HepG2 (cell line): ENCODE results near the gene NUDT6. TPM values are rescaled to one million over a fixed set of nuclear protein-coding genes. Genes with fewer than 3 reads are reported as not detected.

Experiments used
- ATAD3A ChIP-seq: sonication (generic); formaldehyde crosslinking; IDR thresholded peaks from 2 replicates; pipeline ENCODE4 v1.4.0; 2020; ENCODE audit warnings: missing genetic modification reagents
- CENPX ChIP-seq: sonication (generic); formaldehyde crosslinking; IDR thresholded peaks from 2 replicates; pipeline ENCODE4 v1.9.0; 2021; ENCODE audit warnings: mild to moderate bottlenecking, missing genetic modification reagents, moderate library complexity
- GTF2F1 ChIP-seq: fragments of 150-350 bp; IDR thresholded peaks from 2 replicates; pipeline ENCODE4 v1.6.1; 2014; ENCODE audit warnings: low read length
- GTF3A ChIP-seq: sonication (generic); formaldehyde crosslinking; conservative IDR thresholded peaks from 2 replicates; pipeline ENCODE4 v1.4.0; 2020; ENCODE audit warnings: mild to moderate bottlenecking, missing genetic modification reagents
- ISX ChIP-seq: sonication (generic); formaldehyde crosslinking; conservative IDR thresholded peaks from 2 replicates; pipeline ENCODE4 v1.5.0; 2020; ENCODE audit warnings: missing genetic modification reagents
- PAF1 ChIP-seq: IDR thresholded peaks from 2 replicates; pipeline ENCODE4 v1.6.1; 2016; ENCODE audit warnings: missing genetic modification reagents, missing compliant biosample characterization
- POLR2A ChIP-seq, 2 experiments: IDR thresholded peaks; 2 replicates each; pipeline ENCODE4 v1.6.1; 2011; ENCODE audit warnings: low read depth in 2 of 2, low read length in 2 of 2, mild to moderate bottlenecking in 1 of 2, moderate library complexity in 1 of 2; ENCODE audit not compliant: insufficient read depth in 1 of 2
- PTBP1 ChIP-seq: fragments of 200-400 bp; formaldehyde crosslinking; IDR thresholded peaks from 2 replicates; pipeline ENCODE4 v1.6.1; 2018; ENCODE audit warnings: low read length, low read depth; ENCODE audit not compliant: poor library complexity, severe bottlenecking
- REPIN1 ChIP-seq: sonication (generic); formaldehyde crosslinking; IDR thresholded peaks from 2 replicates; pipeline ENCODE4 v1.8.0; 2022; ENCODE audit warnings: missing genetic modification reagents, low read depth, mild to moderate bottlenecking, borderline replicate concordance
- ZFP36 ChIP-seq: fragments of 150-350 bp; IDR thresholded peaks from 2 replicates; pipeline ENCODE4 v1.6.1; 2018; ENCODE audit warnings: borderline replicate concordance, low read length, low read depth; ENCODE audit not compliant: partially characterized antibody
- ZFP36L2 ChIP-seq: sonication (generic); formaldehyde crosslinking; IDR thresholded peaks from 2 replicates; pipeline ENCODE4 v1.4.0; 2020; ENCODE audit warnings: missing genetic modification reagents
- ZIK1 ChIP-seq: sonication (generic); formaldehyde crosslinking; IDR thresholded peaks from 2 replicates; pipeline ENCODE4 v1.5.0; 2020; ENCODE audit warnings: mild to moderate bottlenecking, low read depth, missing genetic modification reagents, borderline replicate concordance
- ZNF530 ChIP-seq: sonication (generic); formaldehyde crosslinking; IDR thresholded peaks from 2 replicates; pipeline ENCODE4 v1.5.0; 2020; ENCODE audit warnings: low read depth, mild to moderate bottlenecking, missing genetic modification reagents
- polyA plus RNA-seq, 8 experiments: library from polyadenylated mRNA; depleted of rRNA in 3 of 8; stranded (reverse) in 7 of 8; unstranded in 1 of 8; fragments of >200 nt; fragmentation: Illumina TruSeq in 4 of 8; extraction: Trizol in 4 of 8; gene quantifications; 2 replicates each; pipeline versions ENCODE4 v1.2.1 to v1.2.3, GENCODE V29; 2011 to 2016; ENCODE audit warnings: low read depth in 4 of 8, missing spikeins in 1 of 8, mixed read lengths in 1 of 8; ENCODE audit not compliant: insufficient read depth in 1 of 8
- total RNA-seq, 5 experiments: library from RNA; depleted of rRNA; stranded (reverse); fragments of >200 nt; fragmentation: Illumina TruSeq; extraction: Trizol; gene quantifications; 2 replicates each; pipeline ENCODE4 v1.2.3, GENCODE V29; 2016; ENCODE audit warnings: low read depth in 1 of 5
- TF ChIP-seq, protein P1 (sequence below): sonication (generic); formaldehyde crosslinking; IDR thresholded peaks from 2 replicates; pipeline ENCODE4 v1.8.1; 2022; ENCODE audit warnings: mild to moderate bottlenecking, missing genetic modification reagents
- TF ChIP-seq, protein P2 (sequence below): sonication (generic); formaldehyde crosslinking; conservative IDR thresholded peaks from 2 replicates; pipeline ENCODE4 v1.8.1; 2023; ENCODE audit warnings: missing genetic modification reagents
- TF ChIP-seq, protein P3 (sequence below): sonication (generic); formaldehyde crosslinking; IDR thresholded peaks from 2 replicates; pipeline ENCODE4 v1.4.0; 2020; ENCODE audit warnings: missing genetic modification reagents, mild to moderate bottlenecking, borderline replicate concordance
- TF ChIP-seq, protein P4 (sequence below): sonication (generic); formaldehyde crosslinking; IDR thresholded peaks from 2 replicates; pipeline ENCODE4 v1.4.0; 2020; ENCODE audit warnings: missing genetic modification reagents
- TF ChIP-seq, protein P5 (sequence below): sonication (generic); formaldehyde crosslinking; IDR thresholded peaks from 2 replicates; pipeline ENCODE4 v1.8.0; 2022; ENCODE audit warnings: missing genetic modification reagents, mild to moderate bottlenecking, borderline replicate concordance
- TF ChIP-seq, protein P6 (sequence below): sonication (generic); formaldehyde crosslinking; IDR thresholded peaks from 2 replicates; pipeline ENCODE4 v1.5.0; 2020; ENCODE audit warnings: missing genetic modification reagents

Gene NUDT6
- total and polyA plus RNA-seq, 2 of the 13 experiments (the other 11 are each of a cell fraction or from before 2014, with no cell fraction given): 4.8 to 8.3 TPM

DNA sequence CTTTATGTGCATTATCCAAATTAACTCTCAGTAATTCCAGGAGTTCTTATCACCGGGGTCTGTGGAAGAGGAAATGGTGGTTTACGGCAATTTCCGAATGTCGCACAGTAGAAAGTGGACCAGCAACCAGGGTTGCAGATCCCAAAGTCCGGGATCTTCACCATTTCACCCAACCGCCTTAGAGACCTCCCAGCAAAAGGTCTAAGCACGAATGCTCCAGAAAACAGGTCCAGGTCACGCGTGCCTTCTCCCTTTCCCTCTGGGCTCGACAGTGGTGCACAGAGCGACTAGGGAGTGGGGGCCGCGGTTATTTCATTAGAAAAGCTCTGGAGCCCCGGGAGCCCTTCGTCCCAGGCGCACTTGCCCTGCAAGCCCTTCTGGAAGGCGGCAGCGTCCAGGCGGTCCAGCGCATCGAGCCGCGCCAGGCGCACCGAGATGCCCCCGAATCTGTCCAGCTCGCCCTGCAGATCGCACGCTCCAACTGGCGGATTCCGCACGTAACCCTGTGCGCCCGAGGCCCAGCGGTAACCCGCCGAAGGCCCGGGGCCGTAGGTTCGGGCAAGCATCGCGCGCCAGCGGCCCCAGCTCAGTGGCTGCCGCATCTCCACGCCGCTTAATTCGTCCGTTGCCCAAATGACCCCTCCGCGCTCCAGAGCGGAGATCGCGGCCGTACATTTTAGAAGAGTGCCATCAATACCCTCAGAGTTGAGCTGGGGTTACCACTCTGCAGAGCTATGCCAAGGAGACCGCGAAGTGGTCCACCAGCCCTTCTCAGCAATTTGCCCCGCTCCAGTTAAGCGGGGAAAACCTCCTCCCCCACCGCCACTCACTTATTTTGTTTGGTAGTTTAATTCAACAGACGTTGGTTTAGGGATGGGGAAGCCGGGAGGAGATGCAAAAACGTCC, at the start of gene NUDT6 (continued):
- TF ChIP-seq, protein P1, sequence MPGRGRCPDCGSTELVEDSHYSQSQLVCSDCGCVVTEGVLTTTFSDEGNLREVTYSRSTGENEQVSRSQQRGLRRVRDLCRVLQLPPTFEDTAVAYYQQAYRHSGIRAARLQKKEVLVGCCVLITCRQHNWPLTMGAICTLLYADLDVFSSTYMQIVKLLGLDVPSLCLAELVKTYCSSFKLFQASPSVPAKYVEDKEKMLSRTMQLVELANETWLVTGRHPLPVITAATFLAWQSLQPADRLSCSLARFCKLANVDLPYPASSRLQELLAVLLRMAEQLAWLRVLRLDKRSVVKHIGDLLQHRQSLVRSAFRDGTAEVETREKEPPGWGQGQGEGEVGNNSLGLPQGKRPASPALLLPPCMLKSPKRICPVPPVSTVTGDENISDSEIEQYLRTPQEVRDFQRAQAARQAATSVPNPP (CRISPR knock-in tag): 0 out of 2 replicates have a peak, but pooled peaks have one; percentile 21
- TF ChIP-seq REPIN1 (CRISPR knock-in tag) (peak; percentile 32; the same call in 1 of the 2 replicates), ISX (CRISPR knock-in tag) (no peak), GTF3A (no peak; the same call in 1 of the 2 replicates), ZNF530 (CRISPR knock-in tag) (0 out of 2 replicates have a peak, but pooled peaks have one; percentile 22), ATAD3A (CRISPR knock-in tag) (no peak), CENPX (no peak), ZFP36 (no peak), PAF1 (no peak), ZFP36L2 (CRISPR knock-in tag) (no peak), ZIK1 (CRISPR knock-in tag) (no peak), GTF2F1 (no peak), PTBP1 (no peak), POLR2A (IDR thresholded peaks at IDR 0.05; ENCODE audit: insufficient read depth in 1 of 2, low read depth in 2 of 2, low read length in 2 of 2) (peak; percentile 77 to 83)
- TF ChIP-seq, protein P2, sequence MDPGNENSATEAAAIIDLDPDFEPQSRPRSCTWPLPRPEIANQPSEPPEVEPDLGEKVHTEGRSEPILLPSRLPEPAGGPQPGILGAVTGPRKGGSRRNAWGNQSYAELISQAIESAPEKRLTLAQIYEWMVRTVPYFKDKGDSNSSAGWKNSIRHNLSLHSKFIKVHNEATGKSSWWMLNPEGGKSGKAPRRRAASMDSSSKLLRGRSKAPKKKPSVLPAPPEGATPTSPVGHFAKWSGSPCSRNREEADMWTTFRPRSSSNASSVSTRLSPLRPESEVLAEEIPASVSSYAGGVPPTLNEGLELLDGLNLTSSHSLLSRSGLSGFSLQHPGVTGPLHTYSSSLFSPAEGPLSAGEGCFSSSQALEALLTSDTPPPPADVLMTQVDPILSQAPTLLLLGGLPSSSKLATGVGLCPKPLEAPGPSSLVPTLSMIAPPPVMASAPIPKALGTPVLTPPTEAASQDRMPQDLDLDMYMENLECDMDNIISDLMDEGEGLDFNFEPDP: no peak
- TF ChIP-seq, protein P3, sequence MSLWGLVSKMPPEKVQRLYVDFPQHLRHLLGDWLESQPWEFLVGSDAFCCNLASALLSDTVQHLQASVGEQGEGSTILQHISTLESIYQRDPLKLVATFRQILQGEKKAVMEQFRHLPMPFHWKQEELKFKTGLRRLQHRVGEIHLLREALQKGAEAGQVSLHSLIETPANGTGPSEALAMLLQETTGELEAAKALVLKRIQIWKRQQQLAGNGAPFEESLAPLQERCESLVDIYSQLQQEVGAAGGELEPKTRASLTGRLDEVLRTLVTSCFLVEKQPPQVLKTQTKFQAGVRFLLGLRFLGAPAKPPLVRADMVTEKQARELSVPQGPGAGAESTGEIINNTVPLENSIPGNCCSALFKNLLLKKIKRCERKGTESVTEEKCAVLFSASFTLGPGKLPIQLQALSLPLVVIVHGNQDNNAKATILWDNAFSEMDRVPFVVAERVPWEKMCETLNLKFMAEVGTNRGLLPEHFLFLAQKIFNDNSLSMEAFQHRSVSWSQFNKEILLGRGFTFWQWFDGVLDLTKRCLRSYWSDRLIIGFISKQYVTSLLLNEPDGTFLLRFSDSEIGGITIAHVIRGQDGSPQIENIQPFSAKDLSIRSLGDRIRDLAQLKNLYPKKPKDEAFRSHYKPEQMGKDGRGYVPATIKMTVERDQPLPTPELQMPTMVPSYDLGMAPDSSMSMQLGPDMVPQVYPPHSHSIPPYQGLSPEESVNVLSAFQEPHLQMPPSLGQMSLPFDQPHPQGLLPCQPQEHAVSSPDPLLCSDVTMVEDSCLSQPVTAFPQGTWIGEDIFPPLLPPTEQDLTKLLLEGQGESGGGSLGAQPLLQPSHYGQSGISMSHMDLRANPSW (CRISPR knock-in tag): no peak
- TF ChIP-seq, protein P4, sequence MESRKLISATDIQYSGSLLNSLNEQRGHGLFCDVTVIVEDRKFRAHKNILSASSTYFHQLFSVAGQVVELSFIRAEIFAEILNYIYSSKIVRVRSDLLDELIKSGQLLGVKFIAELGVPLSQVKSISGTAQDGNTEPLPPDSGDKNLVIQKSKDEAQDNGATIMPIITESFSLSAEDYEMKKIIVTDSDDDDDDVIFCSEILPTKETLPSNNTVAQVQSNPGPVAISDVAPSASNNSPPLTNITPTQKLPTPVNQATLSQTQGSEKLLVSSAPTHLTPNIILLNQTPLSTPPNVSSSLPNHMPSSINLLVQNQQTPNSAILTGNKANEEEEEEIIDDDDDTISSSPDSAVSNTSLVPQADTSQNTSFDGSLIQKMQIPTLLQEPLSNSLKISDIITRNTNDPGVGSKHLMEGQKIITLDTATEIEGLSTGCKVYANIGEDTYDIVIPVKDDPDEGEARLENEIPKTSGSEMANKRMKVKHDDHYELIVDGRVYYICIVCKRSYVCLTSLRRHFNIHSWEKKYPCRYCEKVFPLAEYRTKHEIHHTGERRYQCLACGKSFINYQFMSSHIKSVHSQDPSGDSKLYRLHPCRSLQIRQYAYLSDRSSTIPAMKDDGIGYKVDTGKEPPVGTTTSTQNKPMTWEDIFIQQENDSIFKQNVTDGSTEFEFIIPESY (CRISPR knock-in tag): no peak; the same call in 1 of the 2 replicates
- TF ChIP-seq, protein P5, sequence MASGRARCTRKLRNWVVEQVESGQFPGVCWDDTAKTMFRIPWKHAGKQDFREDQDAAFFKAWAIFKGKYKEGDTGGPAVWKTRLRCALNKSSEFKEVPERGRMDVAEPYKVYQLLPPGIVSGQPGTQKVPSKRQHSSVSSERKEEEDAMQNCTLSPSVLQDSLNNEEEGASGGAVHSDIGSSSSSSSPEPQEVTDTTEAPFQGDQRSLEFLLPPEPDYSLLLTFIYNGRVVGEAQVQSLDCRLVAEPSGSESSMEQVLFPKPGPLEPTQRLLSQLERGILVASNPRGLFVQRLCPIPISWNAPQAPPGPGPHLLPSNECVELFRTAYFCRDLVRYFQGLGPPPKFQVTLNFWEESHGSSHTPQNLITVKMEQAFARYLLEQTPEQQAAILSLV (CRISPR knock-in tag): no peak; the same call in 1 of the 2 replicates
- TF ChIP-seq, protein P6, sequence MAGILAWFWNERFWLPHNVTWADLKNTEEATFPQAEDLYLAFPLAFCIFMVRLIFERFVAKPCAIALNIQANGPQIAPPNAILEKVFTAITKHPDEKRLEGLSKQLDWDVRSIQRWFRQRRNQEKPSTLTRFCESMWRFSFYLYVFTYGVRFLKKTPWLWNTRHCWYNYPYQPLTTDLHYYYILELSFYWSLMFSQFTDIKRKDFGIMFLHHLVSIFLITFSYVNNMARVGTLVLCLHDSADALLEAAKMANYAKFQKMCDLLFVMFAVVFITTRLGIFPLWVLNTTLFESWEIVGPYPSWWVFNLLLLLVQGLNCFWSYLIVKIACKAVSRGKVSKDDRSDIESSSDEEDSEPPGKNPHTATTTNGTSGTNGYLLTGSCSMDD: 0 out of 2 replicates have a peak, but pooled peaks have one; percentile 31
